Measurements from ENCODE around the gene COX10.

DNA sequence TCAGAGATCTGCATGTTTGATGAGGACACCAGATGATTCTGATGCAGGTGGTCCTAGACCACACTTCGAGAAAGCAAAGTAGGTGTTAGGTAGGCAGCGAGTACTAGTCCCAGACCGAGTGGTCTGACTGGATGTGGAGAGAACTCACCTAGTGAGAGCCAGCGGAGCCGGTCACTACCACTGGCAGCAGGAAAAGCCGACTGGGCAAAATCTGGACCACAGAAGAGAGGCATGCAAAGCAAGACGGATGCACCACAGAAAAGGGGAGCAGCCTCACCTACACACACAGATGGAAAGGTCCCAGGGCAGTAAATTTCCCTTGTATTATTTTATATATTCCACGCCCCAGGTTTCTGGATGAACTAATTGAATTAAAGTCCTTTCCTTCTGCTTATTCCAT is 13.5 kb downstream of the COX10 start:
- TF ChIP-seq TAF1 (IDR thresholded peaks at IDR 0.05; ENCODE audit: borderline replicate concordance, insufficient read depth, low read length): no peak
- no peak for TF ChIP-seq SIN3A (IDR thresholded peaks at IDR 0.05; ENCODE audit: borderline replicate concordance, insufficient read depth, low read length)
- TF ChIP-seq, protein P1, sequence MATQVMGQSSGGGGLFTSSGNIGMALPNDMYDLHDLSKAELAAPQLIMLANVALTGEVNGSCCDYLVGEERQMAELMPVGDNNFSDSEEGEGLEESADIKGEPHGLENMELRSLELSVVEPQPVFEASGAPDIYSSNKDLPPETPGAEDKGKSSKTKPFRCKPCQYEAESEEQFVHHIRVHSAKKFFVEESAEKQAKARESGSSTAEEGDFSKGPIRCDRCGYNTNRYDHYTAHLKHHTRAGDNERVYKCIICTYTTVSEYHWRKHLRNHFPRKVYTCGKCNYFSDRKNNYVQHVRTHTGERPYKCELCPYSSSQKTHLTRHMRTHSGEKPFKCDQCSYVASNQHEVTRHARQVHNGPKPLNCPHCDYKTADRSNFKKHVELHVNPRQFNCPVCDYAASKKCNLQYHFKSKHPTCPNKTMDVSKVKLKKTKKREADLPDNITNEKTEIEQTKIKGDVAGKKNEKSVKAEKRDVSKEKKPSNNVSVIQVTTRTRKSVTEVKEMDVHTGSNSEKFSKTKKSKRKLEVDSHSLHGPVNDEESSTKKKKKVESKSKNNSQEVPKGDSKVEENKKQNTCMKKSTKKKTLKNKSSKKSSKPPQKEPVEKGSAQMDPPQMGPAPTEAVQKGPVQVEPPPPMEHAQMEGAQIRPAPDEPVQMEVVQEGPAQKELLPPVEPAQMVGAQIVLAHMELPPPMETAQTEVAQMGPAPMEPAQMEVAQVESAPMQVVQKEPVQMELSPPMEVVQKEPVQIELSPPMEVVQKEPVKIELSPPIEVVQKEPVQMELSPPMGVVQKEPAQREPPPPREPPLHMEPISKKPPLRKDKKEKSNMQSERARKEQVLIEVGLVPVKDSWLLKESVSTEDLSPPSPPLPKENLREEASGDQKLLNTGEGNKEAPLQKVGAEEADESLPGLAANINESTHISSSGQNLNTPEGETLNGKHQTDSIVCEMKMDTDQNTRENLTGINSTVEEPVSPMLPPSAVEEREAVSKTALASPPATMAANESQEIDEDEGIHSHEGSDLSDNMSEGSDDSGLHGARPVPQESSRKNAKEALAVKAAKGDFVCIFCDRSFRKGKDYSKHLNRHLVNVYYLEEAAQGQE (IDR thresholded peaks at IDR 0.05; ENCODE audit: insufficient read depth in 1 of 2, low read depth in 2 of 2, low read length in 2 of 2): no peak
- no peak for TF ChIP-seq POLR2AphosphoS5 (IDR thresholded peaks at IDR 0.05; ENCODE audit: low read depth, low read length)
